IPS-18a (cell line): Measurements from ENCODE around the gene CD81.
"Not testable (repeated sequence)": the region's sequence is repeated elsewhere in the genome, so short reads cannot be mapped to it uniquely, and the experiment has no call there.

Source experiments
- H3K27ac ChIP-seq: one replicate; pipeline ENCODE4 v1.5.1; 2013; ENCODE audit warnings: low read length
- H3K27me3 ChIP-seq: one replicate; pipeline ENCODE4 v1.6.1; 2013; ENCODE audit warnings: mild to moderate bottlenecking, low read length; ENCODE audit not compliant: control insufficient read depth, insufficient read depth
- H3K36me3 ChIP-seq: one replicate; pipeline ENCODE4 v1.6.1; 2013; ENCODE audit warnings: low read depth, low read length; ENCODE audit not compliant: control insufficient read depth
- H3K4me1 ChIP-seq: one replicate; pipeline ENCODE4 v1.6.1; 2013; ENCODE audit warnings: low read depth, low read length; ENCODE audit not compliant: control insufficient read depth
- H3K4me3 ChIP-seq: one replicate; pipeline ENCODE4 v1.5.1; 2013; ENCODE audit warnings: low read length
- H3K9ac ChIP-seq: one replicate; pipeline ENCODE4 v1.6.1; 2013; ENCODE audit warnings: mild to moderate bottlenecking, low read length, moderate library complexity
- H3K9me3 ChIP-seq: one replicate; pipeline ENCODE4 v1.6.1; 2013; ENCODE audit warnings: low read depth, low read length; ENCODE audit not compliant: control insufficient read depth

Gene CD81

DNA sequence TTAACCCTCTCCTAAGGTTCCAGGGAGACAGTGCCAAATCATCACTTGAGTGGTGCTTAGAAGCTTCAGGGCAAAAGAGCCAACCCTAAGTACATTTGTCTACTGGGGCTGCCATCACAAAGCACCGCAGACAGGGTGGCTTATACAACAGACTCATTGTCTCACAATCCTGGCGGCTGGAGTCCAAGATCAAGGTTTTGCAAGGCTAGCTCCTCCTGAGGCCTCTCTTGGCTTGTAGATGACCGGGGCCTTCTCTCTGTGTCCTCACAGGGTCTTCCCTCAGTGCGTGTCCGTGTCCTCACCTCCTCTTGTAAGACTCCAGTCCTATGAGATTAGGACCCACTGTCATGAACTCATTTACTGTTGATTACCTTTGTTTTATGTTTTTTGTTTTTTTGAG, 34.1 kb upstream of the CD81 start:
- Histone ChIP-seq H3K9me3 (no peaks in the 10 kb centered on the region), H3K36me3 (no peaks in the 10 kb centered on the region), H3K4me3 (no peak overlapping the region), H3K4me1 (peaks cover 8% of the 10 kb centered on the region), H3K9ac (no peak overlapping the region), H3K27me3 (peaks cover 8% of the 10 kb centered on the region), H3K27ac (no peak overlapping the region)

GRCh38 chr11:2343502-2343901, 33.6 kb upstream of the CD81 start:
- Histone ChIP-seq H3K4me3 (no peak overlapping the region), H3K27me3 (peaks cover 3% of the 10 kb centered on the region), H3K27ac (no peak overlapping the region), H3K9me3 (no peaks in the 10 kb centered on the region), H3K9ac (no peak overlapping the region), H3K36me3 (no peaks in the 10 kb centered on the region), H3K4me1 (peaks cover 5% of the 10 kb centered on the region)

- Histone ChIP-seq H3K27me3 (no peaks in the 10 kb centered on the region), H3K36me3 (no peaks in the 10 kb centered on the region), H3K27ac (no peak overlapping the region), H3K4me1 (no peaks in the 10 kb centered on the region), H3K4me3 (no peak overlapping the region), H3K9ac (no peak overlapping the region), H3K9me3 (no peaks in the 10 kb centered on the region)
Observed at GRCh38 chr11:2345050-2345449, 32.1 kb upstream of the CD81 start.

GRCh38 chr11:2346014-2346413, 31.1 kb upstream of the CD81 start:
- Histone ChIP-seq H3K4me3 (no peak overlapping the region), H3K9ac (no peak overlapping the region), H3K4me1 (no peaks in the 10 kb centered on the region), H3K27ac (no peak overlapping the region), H3K9me3 (no peaks in the 10 kb centered on the region), H3K27me3 (no peaks in the 10 kb centered on the region), H3K36me3 (no peaks in the 10 kb centered on the region)

DNA sequence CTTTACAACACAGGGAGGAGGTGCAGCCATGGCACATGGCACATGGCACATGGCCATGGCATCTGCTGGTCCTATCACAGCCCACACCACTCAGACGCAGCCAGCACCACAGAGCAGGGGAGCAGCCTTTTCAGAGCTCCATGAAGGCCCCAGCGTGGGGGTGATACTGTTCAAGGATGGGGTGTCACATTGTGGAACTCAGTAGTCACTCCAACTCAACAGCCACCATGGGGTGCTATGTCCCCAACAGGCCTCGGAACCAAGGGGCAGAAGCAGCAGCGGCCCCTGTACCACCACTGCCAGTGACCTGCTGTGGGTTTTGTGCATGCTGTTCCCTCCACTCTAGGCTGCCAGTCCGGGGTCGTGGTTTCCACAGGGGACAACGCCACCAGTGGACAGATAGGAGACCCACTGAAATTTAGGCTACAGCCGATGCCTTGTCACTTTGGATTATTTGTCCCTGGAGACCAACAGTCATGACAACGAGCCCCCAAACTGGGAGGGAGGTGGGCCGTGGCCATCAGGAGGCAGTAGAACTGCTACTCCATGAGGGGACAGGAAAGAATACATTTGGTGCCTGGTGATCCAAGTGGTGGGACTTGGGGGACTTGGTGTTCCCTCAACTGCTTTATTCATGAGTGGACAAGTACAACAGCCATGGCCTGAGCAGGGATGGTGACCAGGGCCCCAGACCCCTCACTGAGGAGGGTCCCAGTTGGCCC, 30.4 kb upstream of the CD81 start:
- no peaks in the 10 kb centered on the region for H3K36me3 ChIP-seq
- no peak overlapping the region for H3K27ac ChIP-seq
- H3K4me3 ChIP-seq, result no peak overlapping the region
- no peak overlapping the region for H3K9ac ChIP-seq
- no peaks in the 10 kb centered on the region for H3K27me3 ChIP-seq
- H3K9me3 ChIP-seq, result no peaks in the 10 kb centered on the region
- H3K4me1 ChIP-seq, result no peaks in the 10 kb centered on the region

GRCh38 chr11:2347308-2347830, 29.7 kb upstream of the CD81 start:
- no peaks in the 10 kb centered on the region for H3K4me1 ChIP-seq
- no peak overlapping the region for H3K4me3 ChIP-seq
- no peaks in the 10 kb centered on the region for H3K9me3 ChIP-seq
- H3K9ac ChIP-seq, result no peak overlapping the region
- no peaks in the 10 kb centered on the region for H3K27me3 ChIP-seq
- no peak overlapping the region for H3K27ac ChIP-seq
- no peaks in the 10 kb centered on the region for H3K36me3 ChIP-seq

DNA sequence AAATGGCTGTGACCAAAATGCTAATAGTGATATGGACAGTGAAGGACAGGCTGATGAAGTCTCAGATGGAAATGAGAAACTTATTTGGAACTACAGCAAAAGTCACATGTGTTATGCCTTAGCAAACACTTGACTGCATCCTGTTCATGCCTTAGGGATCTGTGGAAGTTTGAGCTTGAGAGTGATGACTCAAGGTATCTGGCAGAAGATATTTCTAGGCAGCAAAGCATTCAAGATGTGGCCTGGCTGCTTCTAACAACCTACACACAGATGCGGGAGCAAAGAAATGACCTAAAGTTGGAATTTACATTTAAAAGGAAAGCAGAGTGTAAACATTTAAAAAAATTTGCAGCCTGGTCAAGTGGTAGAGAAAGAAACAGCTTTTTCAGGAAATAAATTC, 28.1 kb upstream of the CD81 start:
- no peaks in the 10 kb centered on the region for H3K36me3 ChIP-seq
- no peaks in the 10 kb centered on the region for H3K4me1 ChIP-seq
- H3K4me3 ChIP-seq, result no peak overlapping the region
- H3K9me3 ChIP-seq, result no peaks in the 10 kb centered on the region
- H3K9ac ChIP-seq, result no peak overlapping the region
- H3K27ac ChIP-seq, result no peak overlapping the region
- no peaks in the 10 kb centered on the region for H3K27me3 ChIP-seq

DNA sequence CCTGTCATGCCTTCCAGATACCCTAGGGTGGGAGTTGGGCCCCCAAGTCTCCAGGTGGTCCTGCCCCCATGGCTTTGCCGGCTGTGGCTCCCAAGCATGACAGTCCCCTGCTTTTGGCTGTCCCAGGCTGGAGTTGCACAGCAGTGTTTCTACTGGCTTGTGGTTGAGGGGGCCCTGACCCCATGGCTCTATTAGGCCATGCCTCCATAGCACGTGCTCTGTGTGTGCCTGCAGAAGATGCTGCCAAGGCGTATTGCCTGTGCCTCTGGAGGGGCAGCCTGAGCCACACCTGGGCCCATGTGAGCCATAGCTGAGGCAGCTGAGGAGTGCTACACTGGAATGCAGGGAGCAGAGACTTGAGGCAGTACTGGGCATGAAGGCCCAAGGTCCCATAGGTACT, 25.4 kb upstream of the CD81 start:
- Histone ChIP-seq H3K4me3 (no peak overlapping the region), H3K9ac (no peak overlapping the region), H3K9me3 (no peaks in the 10 kb centered on the region)

GRCh38 chr11:2352420-2352819, 24.7 kb upstream of the CD81 start:
- Histone ChIP-seq H3K9ac (no peak overlapping the region), H3K9me3 (no peaks in the 10 kb centered on the region), H3K27me3 (no peaks in the 10 kb centered on the region)

More for the DNA sequence above, 25.4 kb upstream of the CD81 start:
- Histone ChIP-seq H3K36me3 (no peaks in the 10 kb centered on the region), H3K27me3 (no peaks in the 10 kb centered on the region), H3K4me1 (no peaks in the 10 kb centered on the region), H3K27ac (no peak overlapping the region)

DNA sequence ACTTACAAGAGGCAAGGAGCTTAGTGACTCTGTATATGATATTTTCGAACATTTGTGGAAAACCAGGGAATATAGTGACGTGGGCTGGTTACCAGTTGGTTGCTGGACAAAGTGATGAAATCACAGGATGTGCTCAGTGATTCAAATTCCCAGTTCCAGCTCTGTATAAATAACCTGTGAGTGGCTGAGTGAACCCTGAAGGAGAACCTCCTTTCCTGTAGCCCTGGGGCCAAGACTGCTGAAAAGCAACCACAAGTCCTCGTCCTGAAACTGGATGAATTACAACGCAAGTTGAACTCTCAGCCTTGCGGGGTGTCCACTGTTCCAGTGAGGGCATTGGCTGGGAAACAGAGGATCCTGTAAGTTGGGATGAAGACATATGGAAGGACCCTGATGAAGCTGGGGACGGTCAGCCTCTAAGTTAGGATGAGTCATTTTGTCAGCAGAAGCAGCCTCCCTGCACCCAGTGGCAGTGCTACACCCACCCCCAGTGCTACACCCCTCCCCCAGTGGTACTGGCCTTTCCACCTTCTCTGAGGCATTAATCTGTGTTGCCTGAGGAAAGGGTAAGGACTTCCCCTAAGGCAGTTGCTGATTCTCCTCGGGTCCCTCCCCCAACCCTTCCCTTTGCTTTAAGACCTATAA, 22.0 kb upstream of the CD81 start:
- Histone ChIP-seq H3K27ac (no peak overlapping the region), H3K4me3 (no peak overlapping the region), H3K9ac (no peak overlapping the region), H3K36me3 (no peaks in the 10 kb centered on the region), H3K4me1 (no peaks in the 10 kb centered on the region), H3K9me3 (no peaks in the 10 kb centered on the region), H3K27me3 (no peaks in the 10 kb centered on the region)

More at GRCh38 chr11:2352420-2352819, 24.7 kb upstream of the CD81 start:
- no peak overlapping the region for H3K27ac ChIP-seq
- H3K36me3 ChIP-seq, result no peaks in the 10 kb centered on the region
- H3K4me1 ChIP-seq, result no peaks in the 10 kb centered on the region
- H3K4me3 ChIP-seq, result no peak overlapping the region

GRCh38 chr11:2357246-2357645, 19.9 kb upstream of the CD81 start:
- no peaks in the 10 kb centered on the region for H3K36me3 ChIP-seq
- no peak overlapping the region for H3K4me3 ChIP-seq
- H3K27ac ChIP-seq, result no peak overlapping the region
- H3K9ac ChIP-seq, result no peak overlapping the region
- H3K9me3 ChIP-seq, result no peaks in the 10 kb centered on the region
- no peaks in the 10 kb centered on the region for H3K4me1 ChIP-seq
- H3K27me3 ChIP-seq, result no peaks in the 10 kb centered on the region

GRCh38 chr11:2357651-2358050, 19.5 kb upstream of the CD81 start:
- not testable (repeated sequence) for H3K36me3 ChIP-seq, H3K27ac ChIP-seq, H3K9me3 ChIP-seq, H3K9ac ChIP-seq, H3K4me1 ChIP-seq, H3K4me3 ChIP-seq, H3K27me3 ChIP-seq
